Measurements from ENCODE around the gene DGCR2.

- TF ChIP-seq CTCF (IDR thresholded peaks at IDR 0.05; ENCODE audit: insufficient read depth, low read length, poor library complexity, severe bottlenecking) (no peak), EZH2phosphoT487 (conservative IDR thresholded peaks at IDR 0.05; ENCODE audit: low read length) (no peak)
Observed at GRCh38 chr22:19125011-19125410, 2.8 kb upstream of the DGCR2 start.
